Globus pallidus (tissue), 1 donor: ENCODE results near the gene MICAL2.

ENCODE experiments used
- DNase-seq: peaks from one replicate; pipeline ENCODE4 v3.0.0-alpha.2; 2015; ENCODE audit warnings: low spot score

The MICAL2 gene

DNA sequence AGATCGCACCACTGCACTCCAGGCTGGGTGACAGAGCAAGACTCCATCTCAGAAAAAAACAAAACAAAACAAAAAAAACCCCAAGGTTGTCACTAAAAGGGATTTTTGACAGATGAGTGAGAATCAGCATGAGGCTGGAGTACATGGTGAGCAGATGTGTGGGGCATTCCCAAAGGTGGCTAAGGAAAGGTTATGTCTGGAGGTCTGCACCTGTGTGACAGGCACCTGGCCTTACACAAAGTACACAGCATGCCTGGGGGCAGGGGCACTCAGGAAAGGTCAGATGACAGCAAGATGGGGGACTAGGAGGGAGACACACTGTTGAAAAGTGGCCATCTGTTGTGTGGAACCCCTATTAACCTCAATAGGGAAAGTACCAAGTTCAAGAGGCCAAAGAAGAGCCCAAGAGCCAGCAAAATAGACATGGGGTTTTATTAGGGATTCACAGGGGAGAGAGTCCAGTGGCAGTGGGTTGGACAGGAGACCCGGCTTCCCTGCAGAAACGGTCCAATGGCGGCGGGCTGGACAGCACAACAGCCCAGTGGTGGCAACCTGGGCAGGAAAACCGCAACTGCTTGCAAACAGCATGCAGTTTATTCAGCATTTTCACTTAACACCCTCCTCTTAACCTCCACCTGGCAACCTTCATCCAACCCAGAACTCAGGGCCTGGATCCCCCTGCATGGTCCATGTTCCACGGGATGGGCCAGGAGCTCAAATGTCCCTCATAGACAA lies 101.1 kb downstream of the MICAL2 start:
- no peak for DNase-seq

- DNase-seq, result no peak
Measured at GRCh38 chr11:12212174-12212820, 101.9 kb downstream of the MICAL2 start.

DNA sequence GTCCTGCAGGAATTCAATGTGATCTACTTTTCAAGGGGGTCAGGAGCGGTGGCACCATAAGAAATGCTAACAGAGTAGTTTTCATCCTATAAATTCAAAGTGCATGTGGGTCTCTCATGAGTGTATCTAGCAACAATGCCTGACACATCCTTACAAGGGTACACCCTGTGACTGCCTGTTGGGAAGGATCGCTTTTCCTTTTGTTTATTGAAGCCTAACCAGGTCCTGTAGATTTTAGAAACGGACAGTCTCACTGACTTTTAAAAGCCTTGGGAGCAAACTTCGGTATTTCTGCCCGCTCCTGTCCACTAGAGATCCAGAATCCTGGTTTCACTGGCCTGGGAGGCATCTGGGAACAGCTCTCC lies 102.4 kb downstream of the MICAL2 start:
- no peak for DNase-seq

GRCh38 chr11:12213883-12214282 lies 103.5 kb downstream of the MICAL2 start:
- no peak for DNase-seq

GRCh38 chr11:12214751-12215150 lies 104.4 kb downstream of the MICAL2 start:
- DNase-seq, result no peak

DNA sequence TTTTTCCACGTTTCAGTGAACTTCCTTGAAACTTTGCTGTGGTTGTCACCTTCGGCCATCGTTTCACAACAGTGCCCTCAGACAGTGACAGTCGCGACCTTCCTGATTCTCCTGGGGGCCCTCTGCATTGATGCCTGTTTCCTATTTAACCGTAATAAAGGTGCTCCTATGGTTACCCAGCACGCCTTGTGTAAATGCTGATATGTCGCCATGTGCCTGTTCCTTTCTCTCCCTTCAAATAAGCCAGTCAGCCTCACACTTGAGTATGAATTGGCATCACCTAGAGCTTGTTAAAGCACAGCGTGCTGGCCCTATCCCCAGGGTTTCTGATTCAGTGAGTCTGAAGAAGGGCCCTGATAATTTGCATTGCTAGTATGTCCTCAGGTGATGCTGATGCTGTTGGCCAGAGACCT lies 104.8 kb downstream of the MICAL2 start:
- DNase-seq, result no peak

DNA sequence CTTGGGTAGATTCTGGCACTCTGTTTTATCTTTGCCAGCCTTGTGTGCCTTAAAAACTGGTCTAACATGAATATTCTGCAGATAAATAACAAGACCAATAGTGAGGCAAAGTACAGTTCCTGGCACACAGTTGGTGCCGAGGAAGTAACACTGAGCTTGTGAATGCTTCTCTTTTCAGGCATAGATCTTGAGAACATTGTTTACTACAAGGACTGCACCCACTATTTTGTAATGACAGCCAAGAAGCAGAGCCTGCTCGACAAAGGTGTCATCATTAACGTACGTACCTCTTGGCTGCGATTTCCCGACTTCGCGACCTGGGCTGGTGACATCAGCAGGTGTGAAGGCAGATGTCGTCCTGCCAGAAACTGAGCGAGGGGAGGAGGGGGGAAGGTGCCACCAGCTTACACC lies 105.7 kb downstream of the MICAL2 start:
- no peak for DNase-seq

GRCh38 chr11:12216671-12217374 lies 106.4 kb downstream of the MICAL2 start:
- DNase-seq, result no peak

DNA sequence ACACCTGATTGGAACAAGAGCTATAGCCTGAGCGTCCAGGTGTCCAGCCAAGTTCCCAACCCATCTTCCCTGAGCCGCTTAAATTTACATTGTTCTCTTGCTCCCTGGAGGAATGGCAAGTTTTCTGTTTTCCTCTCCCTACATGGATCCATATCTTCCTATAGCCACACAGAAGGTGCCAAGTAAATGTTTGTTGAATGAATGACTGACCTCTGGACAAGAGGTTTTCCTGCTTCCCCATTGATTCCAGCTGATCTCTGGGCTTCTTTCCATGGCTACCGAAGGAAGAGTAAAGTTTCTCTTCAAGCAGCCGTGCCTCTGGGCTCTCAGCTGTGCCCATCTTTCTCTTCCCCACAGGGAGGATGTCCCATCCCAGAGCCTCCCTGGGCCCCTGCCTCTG lies 107.5 kb downstream of the MICAL2 start:
- DNase-seq, result no peak

- DNase-seq, result no peak
Measured at GRCh38 chr11:12218909-12219308, 108.5 kb downstream of the MICAL2 start.

GRCh38 chr11:12219757-12220156 lies 109.4 kb downstream of the MICAL2 start:
- no peak for DNase-seq

GRCh38 chr11:12220305-12220704 lies 109.9 kb downstream of the MICAL2 start:
- peak; percentile 78 for DNase-seq

- no peak for DNase-seq
Measured at GRCh38 chr11:12221051-12221535, 110.7 kb downstream of the MICAL2 start.

GRCh38 chr11:12222055-12222792 lies 111.8 kb downstream of the MICAL2 start:
- DNase-seq, result peak; percentile 41

DNA sequence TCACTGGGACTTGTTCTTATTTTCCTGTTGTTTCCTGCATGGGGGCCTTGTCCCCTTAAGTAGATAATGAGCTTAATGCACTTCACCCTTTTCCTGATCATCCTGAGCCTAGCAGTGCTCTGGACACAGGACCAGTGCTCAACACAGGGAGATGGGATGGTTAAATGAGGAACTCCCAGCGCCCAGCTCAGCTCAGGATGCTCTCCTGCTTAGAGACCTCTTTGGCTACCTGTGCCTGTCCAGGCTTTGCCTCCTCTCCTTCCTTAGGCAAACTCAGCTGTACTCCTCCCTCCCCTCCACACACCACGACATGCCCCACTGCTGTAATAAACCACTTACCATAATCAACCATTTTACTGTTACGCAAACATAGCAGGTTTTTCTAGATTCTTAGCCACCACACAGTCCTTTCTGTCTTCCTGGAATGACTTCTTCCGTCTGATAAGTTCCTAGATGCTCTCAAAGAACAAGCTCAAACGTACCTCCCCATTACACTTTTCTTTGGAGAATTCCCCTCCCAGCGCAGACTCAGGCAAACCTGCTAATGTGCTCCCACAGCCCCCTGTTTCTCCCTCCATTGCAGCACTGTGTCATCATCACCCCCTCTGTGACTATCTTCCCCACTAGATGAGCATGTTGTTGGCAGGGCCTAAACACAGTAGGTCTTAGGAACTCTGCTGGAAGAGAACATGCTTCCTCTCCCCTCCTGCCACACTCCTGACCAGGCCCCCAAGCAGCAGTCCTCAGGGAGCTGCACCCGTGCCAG lies 113.6 kb downstream of the MICAL2 start:
- no peak for DNase-seq

DNA sequence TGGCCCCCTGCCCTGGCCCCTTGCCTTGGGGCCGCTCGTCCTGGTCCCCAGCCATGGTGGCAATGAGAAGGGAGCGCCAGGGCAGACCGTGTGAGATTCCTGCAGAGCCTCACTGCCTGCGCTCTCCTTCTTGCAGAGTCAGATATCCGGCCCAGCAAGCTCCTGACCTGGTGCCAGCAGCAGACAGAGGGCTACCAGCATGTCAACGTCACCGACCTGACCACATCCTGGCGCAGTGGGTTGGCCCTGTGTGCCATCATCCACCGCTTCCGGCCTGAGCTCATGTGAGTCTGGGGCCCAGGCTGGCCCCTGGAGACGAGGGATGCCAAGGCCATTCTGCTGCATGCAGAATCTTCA lies 114.1 kb downstream of the MICAL2 start:
- no peak for DNase-seq

DNA sequence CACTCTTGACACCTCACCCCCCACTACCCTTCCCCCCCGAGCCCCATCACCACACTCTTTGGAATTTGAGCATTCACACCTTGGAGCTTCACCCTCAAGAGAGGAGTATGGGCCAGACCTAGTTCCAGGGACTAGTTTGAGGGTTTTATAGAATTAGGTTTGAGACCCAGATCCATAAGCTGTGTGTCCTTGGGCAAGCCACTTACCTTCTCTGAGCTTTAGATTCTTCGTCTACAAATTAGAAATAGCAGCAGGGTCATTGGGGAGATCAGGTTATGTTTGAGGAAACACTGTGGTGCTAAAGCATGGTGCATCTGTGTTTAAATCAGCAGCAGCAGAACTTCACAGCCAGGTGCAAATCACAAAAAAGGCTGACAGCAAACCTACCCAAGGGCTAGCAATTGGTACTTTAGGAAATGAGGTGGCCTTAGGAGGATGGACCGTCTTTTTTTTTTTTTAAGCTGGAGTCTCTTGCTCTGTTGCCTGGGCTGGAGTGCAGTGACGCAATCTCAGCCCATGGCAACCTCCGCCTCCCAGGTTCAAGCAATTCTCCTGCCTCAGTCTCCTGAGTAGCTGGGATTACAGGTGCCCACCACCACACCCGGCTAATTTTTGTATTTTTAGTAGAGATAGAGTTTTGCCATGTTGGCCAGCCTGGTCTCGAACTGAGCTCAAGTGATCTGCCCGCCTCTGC lies 114.8 kb downstream of the MICAL2 start:
- DNase-seq, result no peak

GRCh38 chr11:12226093-12226492 lies 115.7 kb downstream of the MICAL2 start:
- DNase-seq, result no peak

DNA sequence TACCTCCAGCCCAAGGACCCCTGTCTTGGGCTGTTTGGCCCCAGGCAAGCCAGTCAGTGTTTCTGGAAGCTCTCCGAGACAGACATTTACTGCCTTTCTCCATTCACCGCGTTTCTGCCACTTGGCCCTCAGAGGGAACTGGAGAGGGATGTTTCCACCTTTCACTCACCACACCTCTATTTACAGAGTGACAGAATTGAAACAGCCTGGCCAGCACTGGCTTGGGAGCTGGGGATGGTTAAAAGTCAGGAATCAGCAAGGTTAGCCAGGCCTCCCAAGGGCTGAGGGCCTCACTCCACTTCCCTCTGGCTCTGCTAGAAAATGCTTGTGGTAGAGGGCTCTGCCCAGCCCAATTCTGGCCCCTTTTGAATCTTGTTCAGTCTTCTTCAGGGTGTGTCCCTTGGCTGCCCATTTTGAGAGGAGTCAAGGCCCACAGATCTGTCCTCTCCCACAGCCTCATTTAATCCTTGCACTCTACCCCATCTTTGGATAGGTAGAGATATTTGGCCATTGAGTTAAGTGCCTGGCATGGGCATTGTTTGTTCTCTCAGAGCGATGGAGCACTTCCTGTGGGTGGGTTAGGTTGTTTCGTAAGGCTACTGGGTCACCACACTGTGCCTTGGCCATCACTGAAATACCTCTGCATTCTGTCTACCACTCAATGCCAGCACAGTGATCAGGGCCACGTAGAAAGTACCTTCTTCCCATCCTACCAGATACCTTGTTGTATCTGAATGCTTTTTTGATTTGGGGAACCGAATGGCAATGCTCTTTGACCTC lies 119.2 kb downstream of the MICAL2 start:
- DNase-seq, result no peak

- no peak for DNase-seq
Measured at GRCh38 chr11:12232160-12232559, 121.8 kb downstream of the MICAL2 start.
